PC-9 (cell line): ENCODE measurements around the gene INPP5B. TPM values are rescaled to one million over a fixed set of nuclear protein-coding genes. Genes with fewer than 3 reads are reported as not detected.

ENCODE experiments used
- Bru-seq: library from RNA; stranded (reverse); fragments of 400-500 nt; gene quantifications from one replicate; lab custom pipeline; 2021; lab: Mats Ljungman, UMichigan
- BruChase-seq, 2 experiments: library from RNA; stranded (reverse); fragments of 400-500 nt; gene quantifications; one replicate each; lab custom pipeline; 2021; lab: Mats Ljungman, UMichigan
- BruUV-seq: library from RNA; stranded (reverse); fragments of 400-500 nt; replicated peaks from 2 replicates; lab custom pipeline; 2021; lab: Mats Ljungman, UMichigan
- CTCF ChIA-PET: fragments of 300-600 bp; sonication (Branson Sonifier 250); formaldehyde crosslinking; loops from one replicate; lab custom pipeline; 2022; ENCODE audit warnings: antibody characterized with exemption; lab: Charles Lee
- POLR2A ChIA-PET: fragments of 300-600 bp; sonication (Branson Sonifier 250); formaldehyde crosslinking; loops from one replicate; lab custom pipeline; 2022; ENCODE audit warnings: antibody characterized with exemption; ENCODE audit not compliant: unreplicated experiment; lab: Charles Lee
- DNase-seq, 2 experiments: peaks; one replicate each; pipeline versions ENCODE4 v3.0.0 to v3.0.0-alpha.2; 2015 to 2022; ENCODE audit warnings: mixed read lengths in 1 of 2
- H2AFZ ChIP-seq: fragments of 200-600 bp; sonication (generic); 2 replicates; pipeline ENCODE4 v1.8.1; 2017; ENCODE audit warnings: antibody characterized with exemption
- H3F3A ChIP-seq: fragments of 200-600 bp; sonication (generic); 2 replicates; pipeline ENCODE4 v1.8.1; 2017; ENCODE audit warnings: antibody characterized with exemption, mild to moderate bottlenecking, low read depth; ENCODE audit not compliant: insufficient read depth
- H3K27ac ChIP-seq: fragments of 200-600 bp; sonication (generic); 2 replicates; pipeline ENCODE4 v1.6.1; 2016; ENCODE audit warnings: mixed run types
- H3K27me3 ChIP-seq: fragments of 200-600 bp; sonication (generic); 2 replicates; pipeline ENCODE4 v1.6.1; 2016; ENCODE audit warnings: low read depth, mixed run types; ENCODE audit not compliant: insufficient read depth
- H3K36me3 ChIP-seq: fragments of 200-600 bp; sonication (generic); 2 replicates; pipeline ENCODE4 v1.6.1; 2016; ENCODE audit warnings: low read depth, mixed run types
- H3K4me1 ChIP-seq: fragments of 200-600 bp; sonication (generic); replicated peaks from 2 replicates; pipeline ENCODE4 v1.6.1; 2016; ENCODE audit warnings: mixed run types; ENCODE audit not compliant: insufficient read depth
- H3K4me2 ChIP-seq: fragments of 200-600 bp; sonication (generic); 2 replicates; pipeline ENCODE4 v1.6.1; 2017; ENCODE audit warnings: mixed run types
- H3K4me3 ChIP-seq: fragments of 200-600 bp; sonication (generic); 2 replicates; pipeline ENCODE4 v1.6.1; 2016; ENCODE audit warnings: mixed run types
- H3K79me2 ChIP-seq: fragments of 200-600 bp; sonication (generic); 2 replicates; pipeline ENCODE4 v1.6.1; 2017; ENCODE audit warnings: low read depth, mixed run types
- H3K9me2 ChIP-seq: fragments of 200-600 bp; sonication (generic); 2 replicates; pipeline ENCODE4 v1.8.1; 2017; ENCODE audit warnings: mild to moderate bottlenecking; ENCODE audit not compliant: insufficient read depth
- H3K9me3 ChIP-seq: fragments of 200-600 bp; sonication (generic); 2 replicates; pipeline ENCODE4 v1.8.1; 2016; ENCODE audit warnings: low read depth; ENCODE audit not compliant: insufficient read depth
- H4K20me1 ChIP-seq: fragments of 200-600 bp; sonication (generic); 2 replicates; pipeline ENCODE4 v1.8.1; 2017; ENCODE audit not compliant: insufficient read depth
- EZH2 ChIP-seq: fragments of 200-600 bp; sonication (generic); IDR thresholded peaks from 2 replicates; pipeline ENCODE4 v1.8.0; 2017; ENCODE audit warnings: antibody characterized with exemption, low read depth
- intact Hi-C: fragments of 100-400 bp; cut with micrococcal nuclease; formaldehyde crosslinking; loops from one replicate; pipeline ENCODE4 v1.10.0; 2022; ENCODE audit not compliant: unreplicated experiment
- long read RNA-seq: library from polyadenylated mRNA; stranded (forward); transcript quantifications from one replicate; pipeline ENCODE4 v2.0.0, GENCODE V29; 2022
- total RNA-seq: library from RNA; stranded (reverse); gene quantifications from 2 replicates; pipeline ENCODE4 v1.2.3, GENCODE V29; 2021
- TF ChIP-seq, protein P1 (sequence below): fragments of 200-600 bp; sonication (generic); conservative IDR thresholded peaks from 2 replicates; pipeline ENCODE4 v1.6.1; 2017; ENCODE audit warnings: mixed run types, antibody characterized with exemption, mild to moderate bottlenecking, moderate library complexity

INPP5B gene
- total RNA-seq (26.7 and 28.1 TPM in 2 replicates), Bru-seq, nascent RNA (percentile 70 among the genes with signal in this experiment), BruChase-seq, experiment 1, labeled RNA remaining after a 2-hour chase (percentile 68 among the genes with signal in this experiment), BruChase-seq, experiment 2, labeled RNA remaining after a 6-hour chase (percentile 75 among the genes with signal in this experiment)
- long read RNA-seq, transcript INPP5B-205 (18 exons, 3,905 nt): major isoform, 6 of 21 reads
- long read RNA-seq, partial matches to known transcripts: 1 of 21 reads
- long read RNA-seq, other reads (novel, unspliced or antisense): 14 of 21 reads

DNA sequence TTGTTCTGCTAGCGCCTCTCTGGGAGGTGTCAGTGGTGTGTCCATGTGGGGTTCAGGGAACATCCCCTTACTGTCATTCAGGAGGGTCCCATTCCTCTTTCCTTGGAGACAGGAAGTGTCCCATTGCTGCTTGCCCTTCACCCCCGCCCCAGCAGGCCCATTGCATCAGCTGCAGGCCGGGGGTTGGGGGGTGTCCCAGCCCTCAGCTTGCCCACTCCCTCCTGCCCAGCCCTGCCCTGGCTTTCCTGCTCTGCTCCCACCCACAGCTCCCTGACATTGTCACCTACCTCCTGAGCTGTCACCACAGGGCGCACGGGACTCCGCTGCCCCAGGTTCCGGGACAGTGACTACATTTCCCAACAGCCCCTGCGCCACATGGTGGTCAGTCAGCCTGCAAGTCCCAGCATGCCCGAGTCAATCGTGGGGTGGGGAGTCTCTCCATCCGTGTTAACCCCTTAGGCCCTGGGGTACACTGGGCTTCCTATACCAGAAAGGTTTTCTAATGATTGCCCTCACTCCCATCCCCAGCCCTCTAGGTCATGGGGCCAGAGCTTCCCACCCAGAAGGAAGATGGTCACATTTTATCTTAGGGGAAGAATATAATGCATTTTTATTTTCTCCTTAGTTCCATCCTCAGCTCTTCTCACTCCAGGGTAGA lies at the start of gene INPP5B:
Gene INPP5B, minus strand, starts transcription at position 351 of the 658 bp plus-strand sequence. CDS start 745 bp downstream, outside the sequence.
- intact Hi-C loops: no loop called here
- ChIA-PET POLR2A (interaction anchor here (0.5 kb wide), 1 partner anchor 11 kb away, joined by 3 read pairs; no protein-coding TSS in a partner anchor), CTCF (no interaction called here)

GRCh38 chr1:37995751-37996345 lies 49.0 kb upstream of the INPP5B start:
- intact Hi-C loops: no loop called here
- Histone ChIP-seq H3F3A (peaks cover 20% of the 10 kb centered on the region; the same call in 1 of the 2 replicates), H3K9me3 (no peaks in the 10 kb centered on the region), H3K4me1 (peaks cover 23% of the 10 kb centered on the region), H3K36me3 (no peaks in the 10 kb centered on the region), H3K79me2 (no peaks in the 10 kb centered on the region), H3K27ac (no peak overlapping the region), H3K9me2 (no peaks in the 10 kb centered on the region), H2AFZ (no peak overlapping the region), H3K4me3 (no peak overlapping the region), H3K27me3 (no peaks in the 10 kb centered on the region), H3K4me2 (no peak overlapping the region), H4K20me1 (no peaks in the 10 kb centered on the region)
- TF ChIP-seq, protein P1, sequence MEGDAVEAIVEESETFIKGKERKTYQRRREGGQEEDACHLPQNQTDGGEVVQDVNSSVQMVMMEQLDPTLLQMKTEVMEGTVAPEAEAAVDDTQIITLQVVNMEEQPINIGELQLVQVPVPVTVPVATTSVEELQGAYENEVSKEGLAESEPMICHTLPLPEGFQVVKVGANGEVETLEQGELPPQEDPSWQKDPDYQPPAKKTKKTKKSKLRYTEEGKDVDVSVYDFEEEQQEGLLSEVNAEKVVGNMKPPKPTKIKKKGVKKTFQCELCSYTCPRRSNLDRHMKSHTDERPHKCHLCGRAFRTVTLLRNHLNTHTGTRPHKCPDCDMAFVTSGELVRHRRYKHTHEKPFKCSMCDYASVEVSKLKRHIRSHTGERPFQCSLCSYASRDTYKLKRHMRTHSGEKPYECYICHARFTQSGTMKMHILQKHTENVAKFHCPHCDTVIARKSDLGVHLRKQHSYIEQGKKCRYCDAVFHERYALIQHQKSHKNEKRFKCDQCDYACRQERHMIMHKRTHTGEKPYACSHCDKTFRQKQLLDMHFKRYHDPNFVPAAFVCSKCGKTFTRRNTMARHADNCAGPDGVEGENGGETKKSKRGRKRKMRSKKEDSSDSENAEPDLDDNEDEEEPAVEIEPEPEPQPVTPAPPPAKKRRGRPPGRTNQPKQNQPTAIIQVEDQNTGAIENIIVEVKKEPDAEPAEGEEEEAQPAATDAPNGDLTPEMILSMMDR: no peak
- TF ChIP-seq EZH2: no peak
- BruUV-seq: no TSS peak
- DNase-seq: no peak
- ChIA-PET POLR2A (no interaction called here), CTCF (interaction anchor here (0.7 kb wide), 1 partner anchor 34 kb away, joined by 4 read pairs; no protein-coding TSS in a partner anchor)

More for the DNA sequence above, at the start of gene INPP5B:
- no peaks in the 10 kb centered on the region for H4K20me1 ChIP-seq
- H3F3A ChIP-seq: peaks cover 7% of the 10 kb centered on the region; the same call in 1 of the 2 replicates
- no peaks in the 10 kb centered on the region for H3K9me2 ChIP-seq
- peaks cover 14% of the 10 kb centered on the region for H3K4me1 ChIP-seq
- no peak within 1 kb of the TSS; the same call in 1 of the 2 replicates for H3K27ac ChIP-seq
- TF ChIP-seq, protein P1: no peak
- no peak for TF ChIP-seq EZH2
- peak within 1 kb of the TSS; percentile 77 for H3K4me2 ChIP-seq
- peak within 1 kb of the TSS; percentile 73 for H2AFZ ChIP-seq
- H3K36me3 ChIP-seq: no peaks in the 10 kb centered on the region
- peak within 1 kb of the TSS; percentile 61 for H3K4me3 ChIP-seq
- no peaks in the 10 kb centered on the region for H3K79me2 ChIP-seq
- no peaks in the 10 kb centered on the region for H3K27me3 ChIP-seq
- H3K9me3 ChIP-seq: no peaks in the 10 kb centered on the region
- BruUV-seq: no TSS peak
- peak in 1 of 2 experiments; percentile 62 for DNase-seq

DNA sequence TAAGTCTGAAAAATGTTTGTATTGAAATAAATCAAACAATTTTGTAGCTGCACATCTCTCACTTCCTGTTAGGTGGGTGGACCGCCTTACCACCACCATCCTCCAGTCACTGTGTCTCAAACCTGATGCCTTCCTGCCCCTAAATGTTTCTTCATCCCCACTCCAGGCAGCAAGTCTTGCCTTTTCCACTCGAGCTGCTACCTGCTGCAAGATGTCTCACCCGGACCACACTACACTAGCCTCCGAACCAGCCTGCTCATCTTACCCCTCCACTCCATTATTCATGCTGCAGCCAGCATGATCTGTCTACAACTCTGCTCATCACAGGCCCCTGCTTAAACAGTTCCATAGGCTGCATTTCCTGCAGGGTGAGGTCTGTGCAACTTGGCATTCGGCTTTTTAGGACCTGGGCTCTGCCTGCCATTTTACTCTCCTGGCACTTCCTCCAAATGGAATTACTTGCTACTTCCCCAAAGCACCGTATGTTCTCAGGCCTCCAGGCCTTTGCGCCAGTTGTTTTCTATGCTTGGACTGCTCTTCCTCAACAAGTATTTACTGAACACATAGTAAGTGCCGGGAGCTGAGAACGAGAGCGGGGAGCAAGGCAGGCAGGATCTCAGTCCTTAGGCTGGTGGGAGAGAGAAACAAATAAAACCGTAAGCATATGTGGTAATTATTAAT lies 48.2 kb upstream of the INPP5B start:
- Histone ChIP-seq H3K9me3 (no peaks in the 10 kb centered on the region), H3K27me3 (no peaks in the 10 kb centered on the region), H3K4me1 (peaks cover 15% of the 10 kb centered on the region), H3K9me2 (no peaks in the 10 kb centered on the region), H3K36me3 (no peaks in the 10 kb centered on the region), H3K4me2 (no peak overlapping the region), H3K79me2 (no peaks in the 10 kb centered on the region), H3F3A (peaks cover 16% of the 10 kb centered on the region; the same call in 1 of the 2 replicates), H2AFZ (no peak overlapping the region), H3K4me3 (no peak overlapping the region), H3K27ac (no peak overlapping the region), H4K20me1 (no peaks in the 10 kb centered on the region)
- CTCF ChIA-PET: no interaction called here
- no TSS peak for BruUV-seq
- TF ChIP-seq, protein P1: no peak
- no peak for TF ChIP-seq EZH2
- intact Hi-C loops: no loop called here
- POLR2A ChIA-PET: no interaction called here
- no peak for DNase-seq
